Dermis blood vessel endothelial cell (primary cell): Measurements from ENCODE around the gene NGDN. TPM values are rescaled to one million over a fixed set of nuclear protein-coding genes. Genes with fewer than 3 reads are reported as not detected.

ENCODE experiments used
- DNase-seq: peaks from one replicate; pipeline ENCODE4 v3.0.0; 2010
- total RNA-seq: library from RNA; depleted of rRNA; stranded (reverse); fragments of >200 nt; gene quantifications from 2 replicates; pipeline ENCODE4 v1.2.3, GENCODE V29; 2014

Gene NGDN
- total RNA-seq, 1 donor from 2014 or later, result 61.8 TPM

GRCh38 chr14:23523229-23524016 is 53.9 kb downstream of the NGDN start:
- DNase-seq, result no peak

DNA sequence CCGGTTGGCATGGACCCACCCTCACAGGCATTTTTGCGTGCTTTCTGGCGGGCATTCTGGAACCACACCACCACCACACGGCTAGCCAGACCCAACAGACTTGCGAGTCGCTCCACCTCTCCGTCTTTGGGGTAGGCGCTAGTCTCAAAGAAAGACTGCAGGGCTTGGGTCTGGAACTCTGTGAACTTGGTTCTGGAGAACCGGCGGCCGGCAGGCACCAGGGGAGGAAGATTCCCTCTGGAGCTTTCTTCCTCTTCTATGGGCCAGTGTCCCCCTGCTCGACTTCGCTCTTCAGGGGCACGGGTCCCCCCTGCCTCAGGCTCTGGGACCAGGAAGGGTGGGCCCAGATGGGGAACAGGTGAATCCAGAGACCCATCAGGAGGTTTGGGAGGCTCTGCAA is 55.5 kb downstream of the NGDN start:
- DNase-seq, result no peak

DNA sequence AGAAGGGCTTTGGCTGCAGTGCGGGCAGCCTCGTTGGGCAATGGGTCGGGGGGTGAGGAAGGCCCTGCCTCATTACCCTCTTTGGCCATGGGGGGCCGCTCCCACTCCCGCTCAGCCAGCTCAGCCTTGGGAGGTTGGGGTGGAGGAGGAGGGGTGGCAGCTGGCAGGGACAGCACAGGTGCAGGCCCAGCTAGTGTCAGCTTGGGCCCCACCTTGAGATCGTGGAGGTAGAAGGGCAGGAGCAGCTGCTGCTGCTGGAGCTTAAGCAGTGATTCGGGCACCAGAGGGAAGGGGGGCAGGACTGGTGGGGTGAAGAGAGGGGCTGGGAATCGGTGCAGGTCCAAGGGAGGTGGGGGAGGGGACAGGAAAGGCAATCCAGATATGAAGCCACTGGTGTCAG is 56.1 kb downstream of the NGDN start:
- no peak for DNase-seq

Other genes with a start within 250 kb of the NGDN start
- gene RNF212B, start 231.8 kb upstream of the NGDN start, total RNA-seq, result not detected in 2 replicates
- gene HOMEZ, start 183.6 kb upstream of the NGDN start, total RNA-seq, result 6.5 and 7.2 TPM in 2 replicates
- 1.7 and 2.6 TPM in 2 replicates for gene PPP1R3E, start 166.8 kb upstream of the NGDN start, total RNA-seq
- gene BCL2L2, start 162.9 kb upstream of the NGDN start, total RNA-seq, result 10.4 and 13.5 TPM in 2 replicates
- 71.5 and 93.9 TPM in 2 replicates for gene PABPN1, start 148.2 kb upstream of the NGDN start, total RNA-seq
- gene SLC22A17, start 116.8 kb upstream of the NGDN start, total RNA-seq, result 0.84 and 3.7 TPM in 2 replicates
- gene EFS, start 104.5 kb upstream of the NGDN start, total RNA-seq, result 0.17 TPM in 1 of 2 replicates, not detected in the other
- not detected in 2 replicates for gene IL25, start 96.9 kb upstream of the NGDN start, total RNA-seq
- gene CMTM5, start 92.7 kb upstream of the NGDN start, total RNA-seq, result not detected in 2 replicates
- not detected in 2 replicates for gene MYH6, start 61.4 kb upstream of the NGDN start, total RNA-seq
- gene MYH7, start 34.0 kb upstream of the NGDN start, total RNA-seq, result not detected in 2 replicates
- gene ZFHX2, start 82.1 kb downstream of the NGDN start, total RNA-seq, result 0.17 and 0.23 TPM in 2 replicates
- 6.0 and 10.6 TPM in 2 replicates for gene THTPA, start 86.6 kb downstream of the NGDN start, total RNA-seq
- 28.8 and 29.6 TPM in 2 replicates for gene AP1G2, start 98.1 kb downstream of the NGDN start, total RNA-seq
- gene JPH4, start 109.1 kb downstream of the NGDN start, total RNA-seq, result not detected in 2 replicates
- 0.51 and 0.65 TPM in 2 replicates for gene DHRS2, start 166.7 kb downstream of the NGDN start, total RNA-seq